Islet of Langerhans (tissue), 1 donor: ENCODE results near the gene TMEM209.
"Not testable (repeated sequence)": the region's sequence is repeated elsewhere in the genome, so short reads cannot be mapped to it uniquely, and the experiment has no call there.

ENCODE experiments used
- FAIRE-seq: peaks from one replicate; lab custom pipeline; 2011; peaks lifted over from hg19 to GRCh38; lab: Jason Lieb, UNC

The TMEM209 gene

GRCh38 chr7:130205084-130205947, at the start of gene TMEM209:
TSS of gene TMEM209 (minus strand) at chr7:130205406. CDS start at chr7:130205375, 31 bp downstream.
- FAIRE-seq = peak; percentile 76

- FAIRE-seq = no peak
Observed at GRCh38 chr7:130254555-130254954, 49.3 kb upstream of the TMEM209 start.

- FAIRE-seq = not testable (repeated sequence)
Observed at GRCh38 chr7:130249626-130250025, 44.4 kb upstream of the TMEM209 start.

GRCh38 chr7:130248842-130249241, 43.6 kb upstream of the TMEM209 start:
- FAIRE-seq = not testable (repeated sequence)

GRCh38 chr7:130246491-130246890, 41.3 kb upstream of the TMEM209 start:
- not testable (repeated sequence) for FAIRE-seq

- FAIRE-seq = not testable (repeated sequence)
Observed at GRCh38 chr7:130243486-130243885, 38.3 kb upstream of the TMEM209 start.

- FAIRE-seq = no peak
Observed at GRCh38 chr7:130242198-130243014, 37.2 kb upstream of the TMEM209 start.

GRCh38 chr7:130240240-130240639, 35.0 kb upstream of the TMEM209 start:
- FAIRE-seq = no peak

- not testable (repeated sequence) for FAIRE-seq
Observed at GRCh38 chr7:130236361-130236760, 31.2 kb upstream of the TMEM209 start.

- FAIRE-seq = no peak
Observed at GRCh38 chr7:130234078-130234477, 28.9 kb upstream of the TMEM209 start.

GRCh38 chr7:130232209-130232608, 27.0 kb upstream of the TMEM209 start:
- no peak for FAIRE-seq

- FAIRE-seq = no peak
Observed at GRCh38 chr7:130231792-130232191, 26.6 kb upstream of the TMEM209 start.

- not testable (repeated sequence) for FAIRE-seq
Observed at GRCh38 chr7:130229981-130230380, 24.8 kb upstream of the TMEM209 start.

- no peak for FAIRE-seq
Observed at GRCh38 chr7:130228840-130229502, 23.8 kb upstream of the TMEM209 start.

GRCh38 chr7:130227883-130228575, 22.8 kb upstream of the TMEM209 start:
- no peak for FAIRE-seq

- no peak for FAIRE-seq
Observed at GRCh38 chr7:130226333-130226732, 21.1 kb upstream of the TMEM209 start.

GRCh38 chr7:130224923-130225322, 19.7 kb upstream of the TMEM209 start:
- not testable (repeated sequence) for FAIRE-seq

GRCh38 chr7:130224210-130224609, 19.0 kb upstream of the TMEM209 start:
- no peak for FAIRE-seq

- FAIRE-seq = no peak
Observed at GRCh38 chr7:130223646-130224045, 18.4 kb upstream of the TMEM209 start.

- FAIRE-seq = no peak
Observed at GRCh38 chr7:130221746-130222145, 16.5 kb upstream of the TMEM209 start.

- no peak for FAIRE-seq
Observed at GRCh38 chr7:130219871-130220270, 14.7 kb upstream of the TMEM209 start.
